HPDE6-E6E7 (cell line): Measurements from ENCODE around the gene ACAA2.

ENCODE experiments used
- DNase-seq: peaks from one replicate; pipeline ENCODE4 v3.0.0; 2011; ENCODE audit warnings: missing footprints; ENCODE audit errors: extremely low spot score

ACAA2 gene

DNA sequence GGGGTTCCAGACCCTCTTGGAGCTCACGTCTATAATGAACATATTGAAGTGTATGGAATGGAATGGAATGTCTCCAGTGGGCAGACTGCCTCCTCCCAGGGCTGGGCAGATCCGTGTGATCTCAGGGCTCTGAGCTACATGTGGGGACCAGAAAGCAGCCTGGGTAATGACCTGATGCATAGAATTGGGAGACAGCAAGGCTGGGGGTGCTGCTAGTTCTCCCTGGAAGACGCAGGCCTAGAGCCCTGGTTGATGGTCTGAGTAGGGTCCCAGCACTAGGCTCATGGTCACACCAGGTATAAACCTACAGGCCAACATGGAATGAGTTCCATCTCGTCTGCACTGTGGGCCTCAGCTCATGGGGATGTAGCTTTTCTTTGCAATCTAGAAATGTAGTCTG is 46.7 kb downstream of the ACAA2 start:
- DNase-seq = no peak

- no peak for DNase-seq
Measured at GRCh38 chr18:49764032-49764431, 49.3 kb downstream of the ACAA2 start.

- DNase-seq = no peak
Measured at GRCh38 chr18:49763590-49763989, 49.7 kb downstream of the ACAA2 start.

DNA sequence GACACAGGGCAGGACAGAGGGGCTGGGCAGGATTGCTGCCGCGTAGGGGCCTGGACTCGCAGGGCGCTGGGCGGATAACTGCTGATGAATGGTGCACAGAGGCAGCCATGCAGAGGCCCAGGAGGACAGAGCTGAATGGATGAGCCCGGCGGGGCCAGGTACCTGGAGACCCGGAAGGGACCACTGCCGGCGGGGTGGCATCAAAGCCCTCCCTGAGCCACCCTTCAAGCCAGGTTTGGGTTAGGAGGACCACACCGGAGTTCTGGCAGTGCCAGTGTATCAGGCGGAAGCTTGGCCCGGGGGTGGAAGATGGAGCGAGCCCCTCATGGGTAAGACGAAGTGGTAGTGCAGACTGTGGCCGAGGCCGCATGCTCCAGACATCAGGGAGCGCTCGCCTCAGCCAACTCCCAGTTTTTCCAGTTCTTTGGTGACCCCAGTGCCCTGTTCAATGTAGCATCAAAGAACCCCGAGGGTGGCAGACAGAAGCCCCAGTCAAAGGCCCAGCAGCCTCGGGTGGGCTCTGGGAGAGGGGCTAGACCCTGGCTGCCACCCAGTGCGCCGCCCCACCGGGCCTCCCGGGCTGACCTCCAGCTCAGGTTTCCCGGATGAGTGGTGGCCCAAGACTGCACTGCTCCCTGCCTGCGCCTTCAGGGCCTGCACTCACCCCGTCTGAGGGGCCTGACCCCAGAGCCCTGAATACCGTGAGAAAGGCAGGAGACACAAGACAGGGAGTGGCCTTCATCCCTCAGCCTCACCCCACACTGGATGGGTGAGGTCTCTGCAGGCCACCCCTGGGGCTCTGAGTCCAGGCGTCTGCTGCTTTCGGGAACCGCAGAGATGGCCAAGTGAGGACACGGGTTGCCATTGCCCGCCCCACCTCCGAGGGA is 50.9 kb downstream of the ACAA2 start:
- no peak for DNase-seq

- no peak for DNase-seq
Measured at GRCh38 chr18:49761771-49762170, 51.6 kb downstream of the ACAA2 start.

- no peak for DNase-seq
Measured at GRCh38 chr18:49758263-49758610, 55.1 kb downstream of the ACAA2 start.

- DNase-seq = no peak
Measured at GRCh38 chr18:49757513-49758262, 55.6 kb downstream of the ACAA2 start.

- DNase-seq = no peak
Measured at GRCh38 chr18:49756671-49757362, 56.5 kb downstream of the ACAA2 start.

DNA sequence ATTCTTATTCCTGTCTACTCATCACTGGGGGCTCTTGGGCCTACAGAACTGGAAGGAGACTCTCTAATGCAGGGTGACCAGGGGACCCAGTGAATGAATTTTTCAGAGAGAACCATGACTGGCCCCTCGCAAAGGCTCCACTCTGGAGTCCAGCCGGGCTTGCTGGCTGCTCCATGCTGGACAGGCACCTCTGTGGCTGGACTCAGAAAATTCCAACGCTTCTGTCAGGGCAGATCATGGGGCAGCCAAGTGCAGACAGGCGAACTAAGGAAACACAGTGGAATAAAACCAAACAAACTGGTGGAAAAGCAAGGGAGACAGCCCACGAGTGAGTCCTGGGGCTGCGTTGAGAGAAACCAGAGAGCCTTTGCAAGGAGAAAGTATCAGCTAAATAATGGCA is 57.2 kb downstream of the ACAA2 start:
- no peak for DNase-seq

DNA sequence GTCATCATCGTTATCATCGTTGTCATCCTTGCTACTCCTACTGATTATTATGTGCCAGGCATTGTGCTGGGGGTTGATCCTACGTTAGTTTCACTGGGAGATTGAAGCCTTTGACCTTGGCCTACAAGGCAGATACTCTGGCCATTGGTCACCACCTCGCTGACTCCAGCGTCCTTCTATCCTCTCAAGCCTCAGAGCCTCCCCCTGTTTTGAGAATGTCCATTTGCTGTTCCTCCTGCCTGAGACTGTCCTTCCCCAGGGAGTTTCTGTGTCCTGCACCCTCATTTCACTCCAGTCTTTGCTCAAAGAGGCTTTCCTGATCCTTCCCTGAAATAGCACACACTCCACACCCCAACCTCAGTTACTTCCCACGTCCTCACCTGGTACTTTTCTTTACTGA is 57.8 kb downstream of the ACAA2 start:
- DNase-seq = no peak

DNA sequence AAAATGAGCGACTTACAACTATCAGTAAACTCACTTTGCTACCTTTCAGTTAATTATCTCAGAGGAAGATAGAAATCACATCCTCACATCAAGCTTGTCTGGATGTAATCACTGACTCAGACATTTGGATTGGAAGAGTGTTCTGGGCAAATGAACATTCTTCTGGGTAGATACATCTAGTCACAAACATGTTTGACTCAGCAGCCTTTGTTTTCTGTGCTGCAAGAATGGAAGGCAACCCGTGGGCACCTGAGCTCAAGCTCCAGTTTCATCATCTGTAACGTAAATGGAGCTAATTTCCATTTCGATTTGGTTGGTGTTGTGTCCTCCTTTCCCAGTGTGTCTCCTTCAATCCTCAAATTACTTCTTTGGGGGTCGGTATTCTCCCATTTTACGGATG is 58.5 kb downstream of the ACAA2 start:
- DNase-seq = no peak

- DNase-seq = no peak
Measured at GRCh38 chr18:49753643-49754042, 59.7 kb downstream of the ACAA2 start.

DNA sequence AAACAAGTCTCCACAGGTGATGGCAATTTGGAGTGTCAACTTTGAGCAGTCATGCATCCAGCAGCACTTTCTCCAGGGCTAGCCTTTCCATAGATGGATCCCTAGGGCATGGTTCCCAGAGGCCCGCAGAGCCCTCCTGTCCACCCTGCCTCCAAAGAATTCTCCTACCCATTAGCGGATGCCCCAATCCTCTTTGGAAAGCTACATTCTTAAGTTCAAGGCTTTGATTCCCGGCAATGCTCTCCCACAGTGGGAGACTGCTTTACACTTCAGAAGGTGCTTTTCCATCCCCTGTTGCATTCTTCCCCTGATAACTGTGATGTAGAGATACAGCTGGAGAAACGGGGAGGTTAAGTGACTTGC is 61.3 kb downstream of the ACAA2 start:
- no peak for DNase-seq

GRCh38 chr18:49751427-49752094 is 61.8 kb downstream of the ACAA2 start:
- DNase-seq = no peak

- no peak for DNase-seq
Measured at GRCh38 chr18:49749563-49749962, 63.8 kb downstream of the ACAA2 start.

DNA sequence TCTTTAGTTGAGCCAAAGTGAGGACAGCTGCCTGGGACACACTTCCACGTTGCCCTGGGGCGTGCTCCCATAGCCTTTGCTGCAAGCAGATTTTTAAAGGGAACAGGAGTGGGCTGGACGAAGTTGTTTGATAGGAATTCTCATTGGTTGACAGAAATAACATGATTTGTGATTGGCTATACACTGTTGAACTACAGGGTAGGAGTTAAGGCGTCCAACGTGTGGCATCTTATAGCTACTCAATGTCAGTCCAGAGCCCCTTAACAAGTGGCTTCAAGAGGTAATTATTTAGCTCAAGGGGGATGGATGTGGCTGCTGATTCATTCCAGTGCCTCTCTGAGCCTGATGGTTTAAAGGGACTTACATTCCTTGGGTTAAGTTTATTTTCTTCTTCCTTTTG is 65.5 kb downstream of the ACAA2 start:
- DNase-seq = no peak

- DNase-seq = no peak
Measured at GRCh38 chr18:49745045-49746014, 68.0 kb downstream of the ACAA2 start.

GRCh38 chr18:49744376-49745008 is 68.8 kb downstream of the ACAA2 start:
- DNase-seq = no peak

- DNase-seq = no peak
Measured at GRCh38 chr18:49743117-49743567, 70.2 kb downstream of the ACAA2 start.
